ENCODE data around the gene FBLN1. TPM values are rescaled to one million over a fixed set of nuclear protein-coding genes. Genes with fewer than 3 reads are reported as not detected.
A peak's percentile ranks its signal among the peaks of the same experiment; 100 is the strongest.

The FBLN1 gene, protein sequence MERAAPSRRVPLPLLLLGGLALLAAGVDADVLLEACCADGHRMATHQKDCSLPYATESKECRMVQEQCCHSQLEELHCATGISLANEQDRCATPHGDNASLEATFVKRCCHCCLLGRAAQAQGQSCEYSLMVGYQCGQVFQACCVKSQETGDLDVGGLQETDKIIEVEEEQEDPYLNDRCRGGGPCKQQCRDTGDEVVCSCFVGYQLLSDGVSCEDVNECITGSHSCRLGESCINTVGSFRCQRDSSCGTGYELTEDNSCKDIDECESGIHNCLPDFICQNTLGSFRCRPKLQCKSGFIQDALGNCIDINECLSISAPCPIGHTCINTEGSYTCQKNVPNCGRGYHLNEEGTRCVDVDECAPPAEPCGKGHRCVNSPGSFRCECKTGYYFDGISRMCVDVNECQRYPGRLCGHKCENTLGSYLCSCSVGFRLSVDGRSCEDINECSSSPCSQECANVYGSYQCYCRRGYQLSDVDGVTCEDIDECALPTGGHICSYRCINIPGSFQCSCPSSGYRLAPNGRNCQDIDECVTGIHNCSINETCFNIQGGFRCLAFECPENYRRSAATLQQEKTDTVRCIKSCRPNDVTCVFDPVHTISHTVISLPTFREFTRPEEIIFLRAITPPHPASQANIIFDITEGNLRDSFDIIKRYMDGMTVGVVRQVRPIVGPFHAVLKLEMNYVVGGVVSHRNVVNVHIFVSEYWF
- total RNA-seq (2014; rRNA removed; shearing (Covaris generic)), result 107 and 137 TPM in 2 replicates
- polyA plus RNA-seq (2016; fragmentation: Nextera tagmentation; extraction: Ambion mirVana), result 304 and 335 TPM in 2 replicates

DNA sequence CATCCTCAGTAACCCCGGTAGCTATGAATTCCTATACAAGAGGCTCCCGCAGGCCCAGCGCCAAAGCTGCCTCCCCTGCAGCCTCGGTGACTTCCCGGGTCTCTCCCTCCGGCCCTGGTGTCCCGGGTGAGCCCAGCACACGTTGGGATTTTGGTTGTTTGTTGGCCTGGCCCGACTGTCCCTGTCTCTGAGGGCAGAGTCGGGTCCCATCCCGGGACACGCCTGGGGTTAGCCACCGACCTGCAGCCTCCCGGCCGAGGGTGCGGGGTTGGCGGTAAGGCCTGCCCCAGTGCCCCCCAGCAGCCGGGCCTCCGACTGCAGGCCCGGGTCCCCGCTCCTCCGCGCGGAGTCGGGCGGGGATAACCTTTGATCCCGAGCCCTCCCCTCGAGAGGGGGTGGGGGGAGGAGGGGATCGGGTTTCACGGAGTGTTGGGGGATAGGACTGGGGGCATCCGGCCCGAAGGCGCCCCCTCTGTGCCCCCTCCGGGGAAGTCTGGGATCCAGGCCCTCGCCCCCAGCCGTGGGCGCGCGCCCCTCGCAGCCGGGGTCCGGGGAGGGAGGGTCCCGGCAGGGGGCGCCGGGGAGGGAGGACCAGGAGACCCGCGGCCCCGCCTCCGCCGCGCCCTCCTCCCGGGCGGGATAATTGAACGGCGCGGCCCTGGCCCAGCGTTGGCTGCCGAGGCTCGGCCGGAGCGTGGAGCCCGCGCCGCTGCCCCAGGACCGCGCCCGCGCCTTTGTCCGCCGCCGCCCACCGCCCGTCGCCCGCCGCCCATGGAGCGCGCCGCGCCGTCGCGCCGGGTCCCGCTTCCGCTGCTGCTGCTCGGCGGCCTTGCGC lies at the start of gene FBLN1:
Gene FBLN1 (plus strand): TSS at position 669 of the 835 bp plus-strand sequence. CDS start 103 bp downstream, at position 772.
- no peaks in the 10 kb centered on the region for H3K27me3 ChIP-seq (replicated peaks; ENCODE audit: insufficient read depth)
- no peaks in the 10 kb centered on the region for H3K9me3 ChIP-seq (ENCODE audit: low read depth)
- H3K9me2 ChIP-seq (ENCODE audit: insufficient read depth), result no peaks in the 10 kb centered on the region
- H2AFZ ChIP-seq, result peak within 1 kb of the TSS; percentile 69
- peaks cover 42% of the 10 kb centered on the region for H3K79me2 ChIP-seq (ENCODE audit: insufficient read depth)
- peak within 1 kb of the TSS; percentile 95 for H3K4me2 ChIP-seq (ENCODE audit: unreplicated experiment)
- peak within 1 kb of the TSS; percentile 77 for H3K4me3 ChIP-seq
- TF ChIP-seq EZH2 (IDR thresholded peaks at IDR 0.05; ENCODE audit: insufficient read depth, poor library complexity, severe bottlenecking) (no peak), EZH2phosphoT487 (IDR thresholded peaks at IDR 0.05; ENCODE audit: insufficient read depth, low read depth) (no peak)
- peak within 1 kb of the TSS; percentile 76 for H3K9ac ChIP-seq
- H3K36me3 ChIP-seq (ENCODE audit: low read depth), result no peaks in the 10 kb centered on the region
- H3K4me1 ChIP-seq (ENCODE audit: insufficient read depth), result peaks cover 30% of the 10 kb centered on the region
- DNase-seq, result peak; percentile 69
- H3F3A ChIP-seq (ENCODE audit: insufficient read depth), result peaks cover 20% of the 10 kb centered on the region
- peak within 1 kb of the TSS; percentile 72 for H3K27ac ChIP-seq
- 3 to 4% methylated on average over 29 to 55 of the region's 89 CpGs for WGBS, 2 experiments (ENCODE audit: low coverage in 1 of 2, low lambda C conversion rate in 2 of 2, missing lambda C conversion rate in 2 of 2)
- in situ Hi-C loops (cut with MboI), result no loop called here
- no peaks in the 10 kb centered on the region for H4K20me1 ChIP-seq (ENCODE audit: insufficient read depth)

DNA sequence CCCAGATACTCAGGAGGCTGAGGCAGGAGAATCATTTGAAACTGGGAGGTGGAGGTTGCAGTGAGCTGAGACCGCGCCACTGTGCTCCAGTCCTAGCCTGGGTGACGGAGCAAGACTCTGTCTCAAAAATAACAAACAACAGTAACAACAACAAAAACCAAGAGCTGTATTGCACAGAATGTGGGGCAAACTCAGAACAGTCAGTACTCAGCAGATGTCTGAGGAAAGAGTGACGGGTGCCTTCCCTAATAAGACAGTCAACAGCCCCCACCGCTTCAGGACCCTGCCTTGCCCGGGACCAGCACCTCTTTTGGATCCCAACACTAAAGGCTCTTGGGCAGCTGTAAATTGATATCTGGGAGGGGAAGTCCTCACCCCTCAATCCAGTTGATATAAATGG lies 48.9 kb upstream of the FBLN1 start:
- TF ChIP-seq EZH2 (IDR thresholded peaks at IDR 0.05; ENCODE audit: insufficient read depth, poor library complexity, severe bottlenecking) (no peak), EZH2phosphoT487 (IDR thresholded peaks at IDR 0.05; ENCODE audit: insufficient read depth, low read depth) (no peak)
- no peaks in the 10 kb centered on the region for H3K36me3 ChIP-seq (ENCODE audit: low read depth)
- H3K9ac ChIP-seq, result peak overlapping the region; percentile 33; the same call in 1 of the 2 replicates
- H4K20me1 ChIP-seq (ENCODE audit: insufficient read depth), result no peaks in the 10 kb centered on the region
- peak overlapping the region; percentile 31 for H3K4me2 ChIP-seq (ENCODE audit: unreplicated experiment)
- peaks cover 61% of the 10 kb centered on the region for H3K4me1 ChIP-seq (ENCODE audit: insufficient read depth)
- H3K27me3 ChIP-seq (replicated peaks; ENCODE audit: insufficient read depth), result no peaks in the 10 kb centered on the region
- in situ Hi-C loops (cut with MboI), result no loop called here
- 25% methylated on average over 6 of the region's 6 CpGs for WGBS, 2 experiments (ENCODE audit: low coverage in 1 of 2, low lambda C conversion rate in 2 of 2, missing lambda C conversion rate in 2 of 2)
- H3K79me2 ChIP-seq (ENCODE audit: insufficient read depth), result no peaks in the 10 kb centered on the region
- no peak overlapping the region for H2AFZ ChIP-seq
- H3K27ac ChIP-seq, result peak overlapping the region; percentile 62
- H3K9me3 ChIP-seq (ENCODE audit: low read depth), result no peaks in the 10 kb centered on the region
- H3K4me3 ChIP-seq, result no peak overlapping the region
- H3K9me2 ChIP-seq (ENCODE audit: insufficient read depth), result no peaks in the 10 kb centered on the region
- DNase-seq, result peak; percentile 55
- peaks cover 52% of the 10 kb centered on the region for H3F3A ChIP-seq (ENCODE audit: insufficient read depth)

DNA sequence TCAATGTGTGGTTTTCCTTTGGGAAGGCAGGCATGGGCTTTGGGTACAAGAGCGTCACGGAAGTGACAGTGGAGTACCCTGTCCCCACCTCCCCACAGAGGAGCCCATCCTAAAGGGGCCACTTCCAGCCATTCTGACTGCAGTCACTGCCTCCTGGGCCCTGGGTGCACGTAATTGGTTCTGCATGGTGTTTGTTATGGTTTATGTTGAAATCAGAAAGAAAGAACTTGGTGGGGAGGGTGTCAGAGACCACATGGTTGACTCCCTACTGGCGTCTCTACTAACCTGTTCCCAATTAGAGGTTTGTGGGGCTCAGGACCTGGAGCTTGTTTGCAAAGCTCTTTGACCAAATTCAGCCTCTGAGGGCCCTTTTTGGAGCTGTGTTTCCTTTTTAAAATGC lies 48.4 kb upstream of the FBLN1 start:
- peak overlapping the region; percentile 33; the same call in 1 of the 2 replicates for H3K9ac ChIP-seq
- H3K4me2 ChIP-seq (ENCODE audit: unreplicated experiment), result peak overlapping the region; percentile 31
- H3K4me3 ChIP-seq, result no peak overlapping the region
- no peak overlapping the region for H2AFZ ChIP-seq
- WGBS, 2 experiments (ENCODE audit: low coverage in 1 of 2, low lambda C conversion rate in 2 of 2, missing lambda C conversion rate in 2 of 2), result 5 to 6% methylated on average over 4 of the region's 4 CpGs
- H3F3A ChIP-seq (ENCODE audit: insufficient read depth), result peaks cover 52% of the 10 kb centered on the region
- H3K9me3 ChIP-seq (ENCODE audit: low read depth), result no peaks in the 10 kb centered on the region
- H3K9me2 ChIP-seq (ENCODE audit: insufficient read depth), result no peaks in the 10 kb centered on the region
- peaks cover 59% of the 10 kb centered on the region for H3K4me1 ChIP-seq (ENCODE audit: insufficient read depth)
- H3K79me2 ChIP-seq (ENCODE audit: insufficient read depth), result no peaks in the 10 kb centered on the region
- H3K36me3 ChIP-seq (ENCODE audit: low read depth), result no peaks in the 10 kb centered on the region
- peak overlapping the region; percentile 62 for H3K27ac ChIP-seq
- H4K20me1 ChIP-seq (ENCODE audit: insufficient read depth), result no peaks in the 10 kb centered on the region
- H3K27me3 ChIP-seq (replicated peaks; ENCODE audit: insufficient read depth), result no peaks in the 10 kb centered on the region
- peak; percentile 87 for DNase-seq
- TF ChIP-seq EZH2phosphoT487 (IDR thresholded peaks at IDR 0.05; ENCODE audit: insufficient read depth, low read depth) (no peak), EZH2 (IDR thresholded peaks at IDR 0.05; ENCODE audit: insufficient read depth, poor library complexity, severe bottlenecking) (no peak)
- in situ Hi-C loops (cut with MboI), result no loop called here

DNA sequence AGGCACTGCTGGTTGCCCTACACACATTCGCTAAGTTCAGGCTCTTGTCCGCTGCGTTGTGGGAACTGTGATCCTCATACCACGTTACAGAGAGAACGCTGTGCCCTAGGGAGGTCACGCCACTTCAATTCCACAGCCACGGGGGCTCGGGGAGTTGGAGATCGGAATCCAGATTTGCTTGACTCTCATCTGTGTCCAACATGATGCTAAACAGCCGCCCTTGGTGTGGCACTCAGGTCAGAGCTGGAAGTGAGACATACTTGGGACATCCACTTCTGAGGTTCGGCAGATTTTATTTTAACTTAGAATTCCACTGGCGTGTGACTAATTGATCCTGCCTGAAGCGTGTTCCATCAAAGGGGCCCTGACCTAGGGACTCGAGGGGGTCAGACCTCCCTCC lies 47.5 kb upstream of the FBLN1 start:
- Histone ChIP-seq H3K27ac (no peak overlapping the region), H3K9me3 (ENCODE audit: low read depth) (no peaks in the 10 kb centered on the region), H2AFZ (no peak overlapping the region), H3K36me3 (ENCODE audit: low read depth) (no peaks in the 10 kb centered on the region), H3K4me2 (ENCODE audit: unreplicated experiment) (peak overlapping the region; percentile 3), H3K9ac (no peak overlapping the region), H3F3A (ENCODE audit: insufficient read depth) (peaks cover 46% of the 10 kb centered on the region), H3K9me2 (ENCODE audit: insufficient read depth) (no peaks in the 10 kb centered on the region), H3K79me2 (ENCODE audit: insufficient read depth) (no peaks in the 10 kb centered on the region), H3K4me3 (no peak overlapping the region), H4K20me1 (ENCODE audit: insufficient read depth) (no peaks in the 10 kb centered on the region), H3K27me3 (replicated peaks; ENCODE audit: insufficient read depth) (no peaks in the 10 kb centered on the region), H3K4me1 (ENCODE audit: insufficient read depth) (peaks cover 54% of the 10 kb centered on the region)
- WGBS, 2 experiments (ENCODE audit: low coverage in 1 of 2, low lambda C conversion rate in 2 of 2, missing lambda C conversion rate in 2 of 2), result 35 to 36% methylated on average over 14 of the region's 14 CpGs
- in situ Hi-C loops (cut with MboI), result no loop called here
- no peak for TF ChIP-seq EZH2phosphoT487 (IDR thresholded peaks at IDR 0.05; ENCODE audit: insufficient read depth, low read depth)
- peak; percentile 57 for DNase-seq

Data from GM23248 (cell line).